NCI-H128 (cell line): Measurements from ENCODE around the gene BTBD9.

Source experiments
- DNase-seq: peaks from one replicate; lab custom pipeline; 2025; ENCODE audit not compliant: unreplicated experiment; lab: John Stamatoyannopoulos, UW

Gene BTBD9

DNA sequence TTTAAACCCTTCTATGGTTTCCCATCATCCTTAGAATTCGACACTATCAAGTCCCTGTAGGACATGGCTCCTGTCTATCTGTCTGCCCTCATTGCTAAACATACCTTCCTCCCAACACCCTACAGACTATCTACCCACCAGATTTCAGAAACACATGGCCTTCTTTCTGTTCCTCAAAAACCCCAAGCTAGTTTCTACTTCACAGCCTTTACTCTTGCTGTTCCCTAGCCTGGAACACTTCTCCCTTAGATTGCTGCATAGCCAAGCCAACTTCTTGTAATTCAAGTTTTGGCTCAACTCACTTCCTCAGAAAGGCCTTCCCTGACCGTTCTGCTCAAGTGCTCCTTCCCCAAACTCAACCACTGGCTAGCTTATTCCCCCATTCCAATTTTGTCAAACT lies 156.2 kb downstream of the BTBD9 start:
- DNase-seq, result no peak

- no peak for DNase-seq
Measured at GRCh38 chr6:38482466-38482865, 157.3 kb downstream of the BTBD9 start.

DNA sequence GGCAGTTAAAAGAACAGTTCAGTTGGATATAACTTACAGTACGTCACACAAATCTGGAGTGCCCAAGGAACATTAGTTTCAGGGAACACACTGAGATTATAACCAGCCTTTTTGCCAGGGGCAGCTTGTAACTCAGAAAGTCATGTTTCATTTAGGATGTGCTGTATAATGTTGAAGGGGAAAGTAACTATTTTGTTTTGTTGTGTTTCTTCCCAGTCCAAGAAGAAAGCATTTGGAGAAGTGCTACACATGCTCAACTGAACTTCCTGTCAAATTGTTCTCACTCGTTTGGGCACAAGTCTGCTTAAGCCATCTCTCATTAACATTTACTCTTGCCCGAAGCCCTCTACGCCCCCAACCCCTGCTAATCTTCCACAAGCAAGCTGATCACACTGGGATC lies 157.9 kb downstream of the BTBD9 start:
- no peak for DNase-seq

- no peak for DNase-seq
Measured at GRCh38 chr6:38481211-38481836, 158.4 kb downstream of the BTBD9 start.

GRCh38 chr6:38480036-38480435 lies 159.7 kb downstream of the BTBD9 start:
- no peak for DNase-seq

DNA sequence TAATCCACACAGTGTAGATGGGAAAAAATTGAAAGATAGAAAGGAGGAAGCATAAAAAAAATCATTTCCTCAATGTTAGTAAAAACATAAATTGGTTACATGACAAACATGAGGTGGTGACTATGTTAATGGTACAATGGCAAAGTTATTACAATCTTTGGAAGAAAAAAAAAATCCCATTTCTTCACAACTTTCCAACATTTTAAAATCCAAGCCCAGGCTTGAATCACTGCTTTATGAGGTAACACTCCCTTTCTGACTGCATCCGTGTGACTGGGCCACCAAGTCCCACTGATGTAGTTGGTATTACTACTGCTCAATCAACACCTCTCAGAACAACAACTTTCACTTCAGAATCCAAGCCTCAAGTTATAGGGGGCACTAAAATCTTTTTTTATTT lies 160.4 kb downstream of the BTBD9 start:
- no peak for DNase-seq

- no peak for DNase-seq
Measured at GRCh38 chr6:38477680-38478260, 162.0 kb downstream of the BTBD9 start.

- no peak for DNase-seq
Measured at GRCh38 chr6:38476888-38477287, 162.8 kb downstream of the BTBD9 start.

DNA sequence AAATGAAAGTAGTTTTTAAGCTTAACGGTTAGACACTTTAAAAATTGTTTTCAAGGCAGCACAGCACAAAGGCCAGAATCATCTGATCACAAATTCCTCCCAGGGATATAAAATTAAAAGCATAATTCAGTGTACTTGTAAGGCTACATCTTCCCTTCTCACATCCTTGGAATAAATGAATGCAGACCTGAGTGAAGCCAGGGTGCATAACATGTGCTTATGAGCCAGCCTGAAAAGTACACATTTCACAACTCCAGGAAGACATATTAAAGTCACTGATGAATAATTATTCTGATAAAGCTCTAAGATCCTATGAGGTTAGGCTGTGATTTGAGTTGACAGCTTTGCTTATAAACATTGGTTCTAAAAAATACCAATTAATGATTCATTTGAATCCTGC lies 163.6 kb downstream of the BTBD9 start:
- DNase-seq, result no peak

DNA sequence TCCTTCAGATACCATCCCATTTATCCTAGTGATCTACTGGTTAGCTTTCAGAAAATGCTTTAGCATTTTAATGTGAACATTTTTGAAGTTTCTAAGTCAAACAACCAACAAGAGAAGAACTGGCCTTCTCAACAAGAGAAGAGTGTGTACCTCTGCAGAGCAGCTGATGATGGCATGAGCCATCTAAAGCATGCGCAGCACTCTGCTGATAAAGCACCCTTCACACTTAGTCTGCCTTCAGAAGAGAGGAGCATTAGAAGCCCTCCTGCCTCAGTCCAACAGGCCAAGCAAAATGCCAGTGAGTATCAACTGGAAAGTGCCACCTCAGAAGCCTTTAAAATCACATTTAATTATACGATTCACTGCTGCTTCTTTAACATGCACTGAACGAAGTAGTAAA lies 169.2 kb downstream of the BTBD9 start:
- DNase-seq, result no peak

GRCh38 chr6:38467566-38467965 lies 172.2 kb downstream of the BTBD9 start:
- no peak for DNase-seq

DNA sequence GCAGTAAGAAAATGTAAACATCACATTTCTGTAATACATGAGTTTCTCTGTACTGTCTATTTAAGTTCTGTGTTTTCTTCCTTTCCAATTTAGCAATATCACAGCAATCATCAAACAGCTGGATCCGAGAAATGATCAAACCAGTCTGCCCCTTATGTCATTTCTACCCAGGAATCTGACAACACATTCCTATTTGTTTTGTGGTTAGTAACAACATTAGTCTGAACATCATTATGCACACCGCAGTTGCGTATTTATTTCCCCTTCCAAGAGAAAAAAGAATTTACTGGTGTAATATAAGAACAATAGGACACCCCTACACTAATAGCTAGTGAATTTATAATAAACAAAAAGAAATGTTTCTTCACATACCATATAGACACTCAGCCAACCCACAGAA lies 179.5 kb downstream of the BTBD9 start:
- DNase-seq, result no peak

DNA sequence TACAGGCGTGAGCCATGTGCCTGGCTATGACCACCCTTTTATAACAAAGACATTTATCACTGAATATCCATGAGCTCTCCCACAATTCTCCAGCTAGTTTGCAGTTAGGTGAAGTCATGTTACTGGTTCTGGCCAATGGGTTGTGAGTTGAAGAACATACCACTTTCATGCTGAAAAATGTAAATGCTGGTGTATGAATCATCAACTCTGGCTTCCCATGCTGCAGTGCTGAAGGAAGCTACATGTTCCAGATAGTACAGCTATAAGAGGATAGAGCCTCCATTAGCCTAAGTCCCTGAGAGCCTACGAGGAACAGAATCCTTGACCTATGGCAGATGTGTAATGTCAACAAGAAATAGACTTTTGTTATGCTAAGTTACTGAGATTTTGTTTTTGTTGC lies 180.4 kb downstream of the BTBD9 start:
- DNase-seq, result no peak

DNA sequence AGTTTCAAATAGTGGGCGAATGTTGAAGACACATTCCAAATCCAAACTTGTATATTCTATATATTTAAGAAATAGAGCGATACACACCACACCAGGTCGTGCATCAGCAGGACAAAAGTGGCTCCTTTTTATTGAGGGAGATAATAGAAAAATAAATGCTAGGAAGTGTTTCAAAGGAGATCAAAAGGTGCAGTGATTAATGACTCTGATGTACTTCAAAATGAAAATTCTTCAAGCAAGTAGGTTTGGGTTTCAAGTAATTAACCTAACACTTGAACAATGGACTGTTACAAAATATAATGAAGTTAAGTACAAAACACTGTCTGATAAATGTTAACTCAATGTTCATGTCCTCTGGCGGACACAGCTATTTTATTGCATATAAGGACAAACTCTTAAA lies 185.9 kb downstream of the BTBD9 start:
- DNase-seq, result no peak

- DNase-seq, result no peak
Measured at GRCh38 chr6:38452816-38453660, 186.7 kb downstream of the BTBD9 start.

DNA sequence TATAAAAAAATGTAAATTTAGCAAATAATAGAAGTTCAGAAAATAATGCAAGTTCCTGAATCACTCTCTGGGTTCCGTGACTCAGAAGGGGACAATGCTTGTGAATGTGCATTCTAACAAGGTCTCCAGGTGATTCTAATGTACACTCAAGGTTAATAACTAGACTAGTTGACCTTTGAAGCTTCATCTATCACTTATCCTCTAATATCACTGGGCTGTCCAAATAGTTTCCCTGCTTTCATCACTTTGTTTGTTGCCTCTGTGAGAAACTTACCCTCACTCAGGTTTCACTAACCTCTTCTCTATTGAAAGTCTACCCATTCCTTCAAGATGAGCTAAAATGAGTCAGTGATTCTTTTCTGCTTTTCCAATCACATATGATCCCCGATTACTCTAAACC lies 189.0 kb downstream of the BTBD9 start:
- DNase-seq, result no peak

- DNase-seq, result no peak
Measured at GRCh38 chr6:38445925-38446324, 193.8 kb downstream of the BTBD9 start.

DNA sequence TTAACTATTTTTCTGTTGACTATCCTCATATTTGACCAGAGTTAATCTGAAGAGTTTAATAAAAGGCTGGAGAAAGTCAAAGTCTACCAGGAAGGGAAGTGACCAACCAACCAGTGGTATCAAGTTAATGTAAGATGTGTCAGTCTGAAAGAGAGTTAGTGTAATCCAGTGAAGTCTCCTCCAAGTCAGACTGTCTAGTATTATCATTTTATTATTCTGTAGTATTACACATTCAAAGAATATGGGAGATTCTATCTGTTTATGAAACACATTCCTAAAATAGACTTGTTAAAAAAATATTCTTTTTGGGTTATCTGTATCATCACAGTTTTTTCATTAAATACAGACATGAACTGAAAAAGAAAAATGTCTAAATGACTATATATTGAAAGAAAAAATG lies 194.4 kb downstream of the BTBD9 start:
- no peak for DNase-seq

GRCh38 chr6:38443352-38444144 lies 196.2 kb downstream of the BTBD9 start:
- no peak for DNase-seq

- DNase-seq, result no peak
Measured at GRCh38 chr6:38438097-38438496, 201.6 kb downstream of the BTBD9 start.

- DNase-seq, result no peak
Measured at GRCh38 chr6:38436726-38437465, 202.8 kb downstream of the BTBD9 start.
